ENCODE data around the gene PRAMEF5.
"Not testable (repeated sequence)": the region's sequence is repeated elsewhere in the genome, so short reads cannot be mapped to it uniquely, and the experiment has no call there.

- TF ChIP-seq CTCF, POLR2A (IDR thresholded peaks at IDR 0.05): not testable (repeated sequence)
Measured at GRCh38 chr1:13231061-13231750, 22.8 kb upstream of the PRAMEF5 start.

Measured in testis (tissue), 2 donors.